Measurements from ENCODE around the gene SGSM2.

GRCh38 chr17:2403044-2403443 lies 65.7 kb downstream of the SGSM2 start:
- TF ChIP-seq CTCF (IDR thresholded peaks at IDR 0.05) (no peak), POLR2A (IDR thresholded peaks at IDR 0.05) (no peak), EP300 (IDR thresholded peaks at IDR 0.05) (no peak)

All from gastroesophageal sphincter (tissue), 3 donors.